Hematopoietic multipotent progenitor cell (in vitro differentiated cells): ENCODE measurements around the gene STOM. TPM values are rescaled to one million over a fixed set of nuclear protein-coding genes. Genes with fewer than 3 reads are reported as not detected.
A peak's percentile ranks its signal among the peaks of the same experiment; 100 is the strongest.

ENCODE experiments used
- DNase-seq, 3 donors: peaks; one replicate each; pipeline ENCODE4 v3.0.0-alpha.2; 2011 to 2015; ENCODE audit warnings: low read depth in 2 of 3, low spot score in 2 of 3
- total RNA-seq: library from RNA; depleted of rRNA; stranded (reverse); fragments of >200 nt; gene quantifications from one replicate; pipeline ENCODE4 v1.2.3, GENCODE V29; 2012

STOM gene
- total RNA-seq, 1 donor = 88.3 TPM

DNA sequence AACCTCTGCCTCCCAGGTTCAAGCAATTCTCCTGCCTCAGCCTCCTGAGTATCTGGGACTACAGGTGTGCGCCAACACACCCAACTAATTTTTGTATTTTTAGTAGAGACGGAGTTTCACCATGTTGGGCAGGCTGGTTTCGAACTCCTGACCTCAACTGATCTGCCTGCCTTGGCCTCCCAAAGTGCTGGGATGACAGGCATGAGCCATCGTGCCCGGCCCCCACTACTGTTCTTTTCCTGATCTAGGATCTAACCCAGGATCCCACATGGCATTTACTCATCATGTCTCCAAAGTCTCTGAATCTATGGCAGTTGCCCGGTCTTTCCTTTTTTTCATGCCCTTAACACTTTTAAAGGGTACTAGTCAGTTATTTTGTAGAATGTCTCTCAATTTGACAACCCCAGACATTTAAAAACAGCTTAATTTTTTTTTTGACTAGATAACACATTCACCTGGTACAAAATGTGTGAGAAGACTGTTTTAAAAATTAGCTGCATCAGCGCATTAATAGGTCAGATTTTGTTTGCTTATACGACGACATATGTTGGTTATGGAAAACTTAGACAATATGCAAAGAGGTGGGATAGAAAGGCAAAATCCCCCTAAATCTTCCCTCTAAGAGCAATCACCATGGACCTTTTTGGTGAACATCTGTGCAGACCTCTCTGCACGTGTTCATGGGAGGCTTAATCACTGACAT lies 46.5 kb downstream of the STOM start:
- DNase-seq = no peak

DNA sequence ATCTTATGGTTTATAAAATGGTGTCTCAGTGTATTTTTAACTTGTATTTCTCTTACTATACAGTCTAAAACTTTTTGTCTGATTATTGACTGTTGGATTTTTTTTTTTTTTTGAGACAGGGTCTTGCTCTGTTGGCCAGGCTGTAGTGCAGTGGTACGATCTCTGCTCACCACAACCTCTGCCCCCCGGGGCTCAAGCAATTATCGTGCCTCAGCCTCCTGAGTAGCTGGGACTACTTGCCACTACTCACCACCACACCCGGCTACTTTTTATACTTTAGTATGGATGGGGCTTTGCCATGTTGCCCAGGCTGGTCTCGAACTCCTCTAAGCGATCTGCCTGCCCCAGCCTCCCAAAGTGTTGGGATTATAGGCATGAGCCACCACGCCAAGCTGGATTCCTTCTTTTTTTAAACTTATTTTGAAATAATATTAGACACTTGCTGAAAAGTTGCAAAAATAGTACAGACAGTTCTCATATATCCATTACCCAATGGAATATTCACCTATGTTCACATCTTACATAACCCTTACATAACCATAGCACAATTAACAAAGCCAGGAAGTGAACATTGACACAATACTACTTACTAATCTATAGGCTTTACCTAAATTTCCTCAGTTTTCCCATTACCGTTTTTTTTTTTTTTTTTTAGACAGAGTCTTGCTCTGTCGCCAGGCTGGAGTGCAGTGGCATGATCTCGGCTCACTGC lies 47.2 kb downstream of the STOM start:
- no peak for DNase-seq

DNA sequence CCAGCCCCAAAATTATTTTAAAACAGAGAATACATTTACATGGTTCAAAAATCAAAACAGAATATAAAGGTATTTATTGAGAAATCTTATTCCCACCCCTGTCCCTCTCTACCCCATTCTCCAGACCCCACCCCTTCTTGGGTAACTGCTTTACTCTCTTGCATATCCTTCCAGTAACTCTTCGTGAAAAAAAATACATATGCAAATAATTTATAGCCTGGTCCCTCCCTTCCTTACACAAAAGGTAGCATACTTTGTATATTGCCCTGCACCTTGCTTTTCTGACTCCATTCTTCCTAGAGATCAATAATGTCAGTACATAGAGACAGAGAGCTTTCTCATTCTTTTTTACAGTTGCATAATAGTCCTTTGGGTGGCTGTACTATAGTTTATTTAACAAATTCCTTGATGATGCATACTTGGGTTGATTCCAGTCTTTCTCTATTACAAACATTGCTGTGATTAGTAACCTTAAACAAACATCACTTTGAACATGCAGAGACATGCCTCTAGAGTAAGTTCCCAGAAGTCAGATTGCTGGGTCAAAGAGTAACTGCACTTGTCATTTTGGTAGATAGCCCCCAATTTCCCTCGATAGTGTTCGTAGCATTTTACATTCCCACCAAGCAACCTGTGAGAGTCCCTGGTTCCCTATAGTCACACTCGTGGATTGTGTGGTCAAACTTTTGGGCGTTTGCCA lies 47.9 kb downstream of the STOM start:
- peak in 1 of 3 donors; percentile 37 for DNase-seq

DNA sequence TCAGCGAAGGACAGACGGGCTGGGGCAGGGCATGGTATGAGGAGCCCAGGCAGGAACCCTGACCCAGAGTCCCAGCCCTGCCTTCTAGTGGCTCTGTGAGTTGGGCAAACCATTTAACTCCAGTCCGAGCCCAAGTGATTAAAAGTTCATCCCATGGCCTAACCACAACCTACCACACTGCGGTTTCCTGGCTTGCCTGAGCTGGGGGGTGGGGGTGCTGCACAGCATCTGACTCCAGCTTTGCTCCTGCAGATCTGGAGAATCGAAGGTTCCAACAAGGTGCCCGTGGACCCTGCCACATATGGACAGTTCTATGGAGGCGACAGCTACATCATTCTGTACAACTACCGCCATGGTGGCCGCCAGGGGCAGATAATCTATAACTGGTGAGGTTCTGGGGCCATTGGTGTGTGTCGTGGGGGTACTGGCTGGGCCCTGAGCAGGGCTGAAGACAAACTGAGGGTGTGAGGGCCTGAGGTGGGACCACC lies 49.0 kb downstream of the STOM start:
- DNase-seq = peak in 1 of 3 donors; percentile 53

DNA sequence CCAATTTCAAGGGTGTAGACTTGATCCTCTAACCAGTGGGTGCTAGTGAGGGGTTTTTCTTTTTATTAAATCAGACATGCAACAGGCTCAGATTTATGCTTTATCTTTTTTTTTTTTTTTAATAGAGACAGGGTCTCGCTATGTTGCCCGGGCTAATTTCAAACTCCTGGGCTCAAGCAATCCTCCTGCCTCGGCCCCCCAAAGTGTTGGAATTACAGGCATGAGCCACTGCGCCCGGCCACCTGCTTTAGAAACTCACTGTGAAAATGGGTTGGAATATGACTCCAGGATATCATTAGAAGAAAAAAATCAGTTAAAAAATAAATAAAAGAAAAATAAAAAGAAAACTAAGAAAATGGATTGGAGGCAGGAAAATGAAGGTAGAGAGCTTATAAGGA lies 50.7 kb downstream of the STOM start:
- no peak for DNase-seq

DNA sequence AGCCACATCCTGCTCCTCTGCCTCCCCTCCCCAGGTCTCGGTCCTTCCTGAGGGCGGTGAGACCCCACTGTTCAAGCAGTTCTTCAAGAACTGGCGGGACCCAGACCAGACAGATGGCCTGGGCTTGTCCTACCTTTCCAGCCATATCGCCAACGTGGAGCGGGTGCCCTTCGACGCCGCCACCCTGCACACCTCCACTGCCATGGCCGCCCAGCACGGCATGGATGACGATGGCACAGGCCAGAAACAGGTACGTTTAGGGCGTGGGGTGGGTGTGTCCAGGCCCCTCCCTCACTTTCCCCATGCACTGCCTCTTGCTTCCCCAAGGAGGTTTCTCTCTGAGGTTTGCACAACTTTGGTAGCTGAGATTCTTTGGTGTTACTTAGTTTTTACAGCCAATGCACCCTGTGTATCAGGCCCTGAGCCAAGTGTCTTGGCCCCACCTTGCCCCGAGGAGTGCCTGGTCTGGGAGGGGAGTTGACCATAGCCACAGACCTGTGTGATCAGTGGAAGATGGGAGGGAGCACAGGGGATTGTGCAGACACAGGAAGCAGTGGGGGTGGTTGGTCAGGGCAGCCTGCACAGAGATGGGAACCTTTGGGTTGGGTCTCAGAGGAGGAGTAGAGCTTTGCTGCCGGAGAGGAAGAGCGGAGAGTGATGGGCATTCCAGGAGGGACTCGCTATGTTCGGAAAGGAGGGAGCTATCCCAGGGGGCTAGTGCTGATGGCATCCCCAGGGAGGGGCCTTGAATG lies 51.2 kb downstream of the STOM start:
- no peak for DNase-seq

DNA sequence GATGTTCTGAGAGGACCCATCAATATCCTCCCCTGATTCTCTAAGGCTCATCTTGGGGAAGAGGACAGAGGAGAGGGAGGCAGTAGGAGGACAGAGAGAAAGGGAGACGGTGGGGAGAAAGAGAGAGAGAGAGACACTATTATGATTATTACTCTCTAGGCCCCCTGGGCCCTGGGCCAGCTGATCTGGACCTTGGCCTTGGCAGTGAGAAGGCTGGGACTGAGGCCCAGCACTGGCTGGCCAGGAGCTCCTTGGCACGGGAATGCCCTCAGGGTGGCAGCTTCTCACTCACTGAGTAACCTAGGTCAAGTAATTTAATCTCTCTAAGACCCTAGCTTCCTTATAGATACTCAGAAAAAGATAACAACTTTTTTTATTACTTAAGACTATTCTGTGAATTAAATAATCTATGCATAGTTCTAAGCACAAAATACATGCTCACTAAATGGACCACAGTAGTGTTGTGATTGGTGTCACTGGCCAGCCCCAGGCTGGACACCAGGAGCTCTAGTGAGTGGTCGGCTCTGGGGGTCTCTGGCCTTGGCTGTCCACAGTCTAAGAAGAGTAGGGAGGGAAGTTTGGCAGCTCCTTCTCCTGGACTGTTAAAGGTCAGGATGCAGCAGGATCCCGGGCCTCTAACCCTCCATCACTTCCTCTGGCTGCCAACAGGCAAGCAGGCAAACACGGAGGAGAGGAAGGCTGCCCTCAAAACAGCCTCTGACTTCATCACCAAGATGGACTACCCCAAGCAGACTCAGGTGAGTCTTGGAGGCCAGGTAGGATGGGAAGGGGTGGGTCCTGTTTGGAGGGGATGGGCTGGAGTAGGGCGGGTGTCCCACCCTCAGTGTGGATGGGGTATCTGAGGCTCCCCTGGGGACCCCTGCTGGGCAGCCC lies 52.1 kb downstream of the STOM start:
- no peak for DNase-seq

DNA sequence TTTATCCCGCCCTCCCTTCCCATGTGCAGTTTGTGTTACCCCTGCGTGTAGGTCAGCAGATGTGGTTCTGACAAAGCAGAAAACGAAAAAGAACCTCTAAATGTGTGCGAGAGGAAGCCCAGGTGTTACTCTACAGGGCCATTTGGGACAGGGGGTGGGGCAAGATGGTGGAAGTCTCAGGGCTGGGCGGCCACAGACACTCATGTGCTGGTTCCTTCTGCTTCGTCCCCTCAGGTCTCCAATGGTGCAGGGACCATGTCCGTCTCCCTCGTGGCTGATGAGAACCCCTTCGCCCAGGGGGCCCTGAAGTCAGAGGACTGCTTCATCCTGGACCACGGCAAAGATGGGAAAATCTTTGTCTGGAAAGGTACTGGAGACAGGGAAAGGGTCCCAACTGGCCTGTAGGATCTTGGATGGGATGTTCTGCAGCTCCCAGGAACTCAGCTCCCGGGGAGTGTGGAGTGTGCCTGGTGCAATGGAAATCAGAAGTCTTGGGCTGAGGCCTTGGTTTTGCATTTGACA lies 53.1 kb downstream of the STOM start:
- DNase-seq = no peak

DNA sequence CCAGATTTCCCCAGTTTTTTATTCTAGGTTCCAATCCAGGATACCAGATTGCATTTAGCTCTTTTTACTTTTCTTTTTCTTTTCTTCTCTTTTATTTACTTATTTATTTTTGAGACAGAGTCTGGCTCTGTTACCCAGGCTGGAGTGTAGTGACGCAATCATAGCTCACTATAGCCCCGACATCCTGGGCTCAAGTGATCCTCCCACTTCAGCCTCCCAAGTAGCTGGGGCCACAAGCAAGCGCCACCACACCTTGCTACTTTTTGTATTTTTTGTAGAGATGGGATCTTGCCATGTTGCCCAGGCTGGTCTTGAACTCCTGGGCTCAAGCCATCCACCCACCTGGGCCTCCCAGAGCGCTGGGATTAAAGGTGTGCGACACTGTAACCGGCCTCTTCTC lies 53.7 kb downstream of the STOM start:
- no peak for DNase-seq

DNA sequence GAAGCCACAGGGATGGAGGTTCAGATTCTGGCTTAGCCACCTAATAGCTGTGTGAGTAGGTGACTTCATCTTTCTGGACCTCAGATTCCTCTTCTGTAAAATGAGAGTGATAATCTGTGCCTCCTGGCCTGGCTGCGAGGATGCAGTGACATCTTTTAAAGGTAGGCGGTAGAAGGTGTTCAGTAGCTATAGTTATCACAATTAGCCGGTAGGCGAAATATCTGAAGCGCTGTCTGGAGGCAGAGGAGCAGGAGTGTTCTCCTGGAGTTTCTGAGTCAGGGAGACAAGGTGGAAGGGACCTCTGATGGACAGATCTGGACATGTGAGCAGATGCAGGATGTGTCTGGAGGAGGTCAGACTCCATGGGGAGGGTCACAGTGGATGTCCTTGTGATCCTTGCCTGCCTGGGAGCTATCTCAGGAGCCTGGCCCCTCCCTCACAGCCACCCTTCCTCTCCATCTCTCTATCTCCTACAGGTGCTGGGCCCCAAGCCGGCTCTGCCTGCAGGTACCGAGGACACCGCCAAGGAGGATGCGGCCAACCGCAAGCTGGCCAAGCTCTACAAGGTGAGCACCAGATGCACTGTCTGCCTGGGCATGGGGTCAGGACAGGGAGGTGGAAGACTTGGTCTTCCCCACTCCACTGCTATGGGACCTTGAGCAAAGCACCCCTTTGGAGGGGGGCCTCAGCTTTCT lies 56.4 kb downstream of the STOM start:
- no peak for DNase-seq

DNA sequence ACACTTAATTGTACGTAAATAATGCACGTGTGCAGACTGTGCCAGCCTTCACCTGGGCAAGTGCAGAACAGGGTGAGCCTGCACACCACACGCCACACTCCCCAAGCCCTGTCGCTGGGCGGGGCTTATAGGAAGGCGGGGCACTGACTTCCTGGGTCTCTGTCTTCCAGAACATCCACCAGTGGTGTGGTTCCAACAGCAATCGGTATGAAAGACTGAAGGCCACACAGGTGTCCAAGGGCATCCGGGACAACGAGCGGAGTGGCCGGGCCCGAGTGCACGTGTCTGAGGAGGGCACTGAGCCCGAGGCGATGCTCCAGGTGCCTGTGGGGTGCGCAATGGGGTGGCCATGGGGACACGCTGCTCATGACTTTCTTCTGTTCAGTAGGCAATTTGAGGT lies 57.9 kb downstream of the STOM start:
- no peak for DNase-seq

DNA sequence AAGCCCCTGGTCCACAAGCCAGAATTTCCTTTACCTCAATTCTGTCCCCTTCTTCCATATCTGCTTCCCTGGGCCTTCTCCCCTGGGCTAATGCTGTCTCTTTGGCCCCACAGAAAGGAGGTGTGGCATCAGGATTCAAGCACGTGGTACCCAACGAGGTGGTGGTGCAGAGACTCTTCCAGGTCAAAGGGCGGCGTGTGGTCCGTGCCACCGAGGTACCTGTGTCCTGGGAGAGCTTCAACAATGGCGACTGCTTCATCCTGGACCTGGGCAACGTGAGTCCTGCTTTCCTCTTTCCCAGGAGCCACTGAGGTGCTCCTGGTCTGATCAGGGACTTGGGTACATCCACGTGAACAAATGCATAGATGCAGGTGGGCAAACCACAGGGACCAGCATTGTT lies 59.5 kb downstream of the STOM start:
- DNase-seq = no peak

DNA sequence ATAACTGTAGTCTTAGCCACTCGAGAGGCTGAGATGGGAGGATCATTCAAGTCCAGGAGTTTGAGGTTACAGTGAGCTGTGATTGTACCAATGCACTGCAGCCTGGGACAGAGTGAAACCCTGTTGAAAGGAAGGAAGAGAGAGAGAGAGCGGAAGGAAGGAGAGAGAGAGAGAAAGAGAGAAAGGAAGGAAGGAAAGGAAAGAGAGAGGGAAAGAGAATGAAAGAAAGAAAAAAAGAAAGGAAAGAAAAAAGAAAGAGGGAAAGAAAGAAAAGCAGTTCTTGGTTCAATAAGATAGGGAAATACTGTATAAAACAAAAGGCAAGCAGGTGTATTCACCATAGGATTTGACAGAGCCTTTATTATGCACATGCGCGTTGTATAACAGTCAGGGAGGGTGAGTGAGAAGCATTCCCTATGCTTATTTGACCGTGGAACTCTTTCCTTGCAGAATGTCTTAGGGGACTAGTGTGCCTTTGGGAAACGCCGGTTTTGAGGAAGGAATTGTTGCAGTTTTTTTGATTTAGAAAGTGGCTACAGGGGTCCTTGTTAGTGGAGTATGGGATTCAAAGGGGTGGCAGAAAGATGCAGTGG lies 60.1 kb downstream of the STOM start:
- DNase-seq = no peak

DNA sequence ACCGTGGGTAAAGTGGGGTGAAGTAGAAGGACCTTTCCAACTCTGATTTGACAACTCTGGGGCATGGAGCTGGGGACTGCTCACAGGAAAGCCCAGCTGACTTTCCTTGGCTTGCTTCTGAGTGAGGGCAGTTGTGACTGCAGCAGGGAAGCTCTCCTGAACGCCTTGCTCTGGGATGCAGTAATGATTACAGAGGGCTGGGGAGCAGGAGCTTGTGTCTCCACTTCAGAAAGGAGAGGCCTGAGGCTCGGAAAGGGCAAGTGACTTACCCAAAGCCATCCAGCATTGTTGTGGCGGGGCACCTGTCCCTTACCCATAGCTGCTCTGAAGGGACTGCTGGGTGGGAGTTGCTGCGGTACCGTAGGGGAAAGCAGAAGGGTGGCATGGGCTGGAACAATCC lies 60.9 kb downstream of the STOM start:
- no peak for DNase-seq

DNA sequence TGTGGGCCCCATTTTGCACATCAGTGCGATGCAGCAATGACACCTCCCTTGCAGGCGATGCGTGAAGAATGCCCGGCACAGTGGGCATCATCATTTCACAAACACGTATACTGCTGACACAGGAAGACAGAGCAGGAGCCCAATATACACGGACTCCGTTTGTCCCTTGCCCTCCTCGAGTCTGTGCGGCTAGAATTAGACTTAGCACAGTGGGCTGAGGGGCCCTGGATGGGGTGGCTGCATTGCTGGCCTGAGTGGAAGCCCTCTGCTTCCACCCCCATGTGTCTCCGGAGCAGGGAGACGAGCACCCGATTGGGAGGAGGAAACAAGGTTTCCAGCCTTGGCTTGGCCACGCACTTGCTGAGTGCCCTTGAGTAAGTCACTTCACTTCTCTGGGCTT lies 61.3 kb downstream of the STOM start:
- no peak for DNase-seq

DNA sequence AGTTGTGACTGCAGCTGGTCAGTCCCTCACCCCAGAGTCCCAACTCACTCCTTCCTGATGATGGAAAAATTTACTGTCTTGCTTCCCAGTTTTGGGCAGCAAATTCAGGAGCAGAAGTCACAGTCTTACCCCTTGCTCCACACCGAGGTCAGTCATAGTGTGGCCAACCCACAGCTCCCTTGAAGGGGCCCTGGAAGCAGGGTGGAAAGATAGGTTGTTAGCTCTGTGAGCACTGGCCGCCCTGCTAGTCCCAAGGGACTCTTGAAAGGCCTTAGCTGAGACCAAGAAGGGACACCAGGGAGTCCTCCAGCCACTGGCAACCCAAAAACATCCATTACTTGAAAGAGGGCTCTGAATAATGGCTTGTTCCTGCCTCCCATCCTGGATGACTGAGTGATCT lies 62.1 kb downstream of the STOM start:
- DNase-seq = no peak

DNA sequence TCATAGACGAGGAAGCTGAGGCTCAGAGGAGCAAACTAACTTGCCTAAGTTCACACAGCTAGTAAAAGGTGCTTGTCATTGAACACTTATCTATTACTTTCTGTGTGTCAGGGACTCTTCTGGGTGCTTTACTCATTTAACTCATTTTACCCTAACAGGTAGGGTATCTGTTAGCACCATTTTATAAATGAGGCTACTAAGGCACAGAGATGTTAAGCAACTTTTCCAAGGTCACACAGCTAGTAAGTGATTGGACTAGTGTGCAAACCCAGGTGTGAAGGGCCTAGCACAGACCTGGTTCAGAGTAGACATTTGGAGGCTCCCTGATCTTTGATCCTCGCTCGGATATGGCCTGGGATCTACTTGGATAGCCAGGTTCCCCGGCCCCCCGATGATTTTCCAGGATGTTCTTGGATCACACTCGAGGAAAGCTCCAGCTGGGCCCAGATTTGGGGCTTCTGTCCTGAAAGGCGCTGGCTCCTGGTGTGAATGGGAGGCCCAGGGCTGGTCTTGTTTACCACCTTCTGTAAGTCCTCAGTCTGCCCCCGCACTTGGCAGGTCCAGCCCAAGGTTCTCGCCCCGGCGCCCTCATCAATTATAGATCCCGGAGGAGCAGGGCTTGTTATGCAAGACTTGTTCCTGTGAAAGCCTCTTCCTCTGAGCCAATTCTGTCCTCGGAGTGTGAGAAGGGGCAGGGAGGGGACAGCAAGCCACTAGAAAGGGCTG lies 64.6 kb downstream of the STOM start:
- DNase-seq = no peak

DNA sequence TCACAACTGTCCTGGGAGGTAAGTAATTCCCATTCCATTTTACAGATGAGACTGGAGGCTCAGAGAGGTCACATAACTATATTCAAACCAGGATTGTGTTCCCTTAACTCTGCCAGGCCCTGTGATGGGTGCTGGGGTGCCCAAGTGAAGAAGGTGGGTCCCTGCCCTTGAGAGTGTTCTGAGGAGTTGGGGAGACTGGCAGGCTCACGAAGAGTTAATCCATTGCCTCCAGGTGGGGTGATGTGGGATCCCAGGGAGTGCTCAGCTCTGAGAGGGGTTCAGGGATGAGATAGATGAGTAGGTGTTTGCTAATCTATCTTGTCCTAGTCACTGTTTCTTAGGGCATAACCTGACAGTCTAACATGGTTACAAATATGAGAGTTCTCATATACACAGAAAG lies 65.3 kb downstream of the STOM start:
- no peak for DNase-seq
